Endothelial cell of umbilical vein (primary cell): ENCODE results near the gene STPG4. TPM values are rescaled to one million over a fixed set of nuclear protein-coding genes. Genes with fewer than 3 reads are reported as not detected.

ENCODE experiments used
- BruUV-seq: library from RNA; stranded (reverse); fragments of 400-500 nt; replicated peaks from 2 replicates; lab custom pipeline; 2021; lab: Mats Ljungman, UMichigan
- CTCF ChIA-PET: fragments of 300-600, 350-600 bp; sonication (Branson Sonifier 250); formaldehyde crosslinking; loops from one replicate; lab custom pipeline; 2021; ENCODE audit warnings: antibody characterized with exemption, inconsistent platforms; lab: Charles Lee
- POLR2A ChIA-PET: fragments of 300-600, 350-600 bp; sonication (Branson Sonifier 250); formaldehyde crosslinking; loops from one replicate; lab custom pipeline; 2021; ENCODE audit warnings: antibody characterized with exemption, inconsistent platforms; lab: Charles Lee
- DNase-seq: peaks from one replicate; pipeline ENCODE4 v3.0.0-alpha.2; 2011; ENCODE audit warnings: low read depth, low spot score
- FAIRE-seq: peaks from 2 replicates; lab custom pipeline; 2011; peaks lifted over from hg19 to GRCh38; lab: Jason Lieb, UNC
- H2AFZ ChIP-seq: 2 replicates; pipeline ENCODE4 v1.6.0; 2012; ENCODE audit warnings: low read depth, low read length, control low read depth, inconsistent platforms
- H3K27ac ChIP-seq: 2 replicates; pipeline ENCODE4 v1.5.1; 2011; ENCODE audit warnings: low read depth, mild to moderate bottlenecking, control low read depth, low read length, moderate library complexity; ENCODE audit not compliant: insufficient read depth
- H3K27me3 ChIP-seq, 2 experiments: 2 replicates each; pipeline versions ENCODE4 v1.6.0 to v1.6.1; 2011; ENCODE audit warnings: low read length in 2 of 2, mixed read lengths in 1 of 2; ENCODE audit not compliant: control insufficient read depth in 2 of 2, insufficient read depth in 2 of 2
- H3K36me3 ChIP-seq, 2 experiments: 2 replicates in 1 of 2; 3 replicates in 1 of 2; pipeline ENCODE4 v1.5.1; 2011; ENCODE audit warnings: low read length in 2 of 2, mild to moderate bottlenecking in 1 of 2, moderate library complexity in 1 of 2; ENCODE audit not compliant: control insufficient read depth in 2 of 2, insufficient read depth in 2 of 2; ENCODE audit errors: extremely low read depth in 1 of 2
- H3K4me1 ChIP-seq: 3 replicates; pipeline ENCODE4 v1.5.1; 2011; ENCODE audit warnings: mild to moderate bottlenecking, low read length; ENCODE audit not compliant: control insufficient read depth, insufficient read depth; ENCODE audit errors: extremely low read depth
- H3K4me2 ChIP-seq: 2 replicates; pipeline ENCODE4 v1.6.1; 2011; ENCODE audit warnings: low read length, control low read depth, mixed read lengths; ENCODE audit not compliant: insufficient read depth
- H3K4me3 ChIP-seq, 3 experiments: fragments of 200-600 bp in 1 of 3; sonication (generic), shearing (Covaris generic) in 1 of 3; replicated peaks in 1 of 3; 2 replicates each; pipeline ENCODE4 v1.5.1; 2011 to 2016; ENCODE audit warnings: control low read depth in 3 of 3, low read length in 3 of 3, mild to moderate bottlenecking in 2 of 3, inconsistent platforms in 1 of 3, low read depth in 1 of 3, moderate library complexity in 1 of 3; ENCODE audit not compliant: insufficient read depth in 1 of 3
- H3K79me2 ChIP-seq: 2 replicates; pipeline ENCODE4 v1.6.0; 2012; ENCODE audit warnings: low read length, inconsistent platforms; ENCODE audit not compliant: control insufficient read depth, insufficient read depth
- H3K9ac ChIP-seq: replicated peaks from 2 replicates; pipeline ENCODE3; 2011; ENCODE audit warnings: low read length, control low read depth; ENCODE audit not compliant: insufficient read depth; ENCODE audit errors: extremely low read depth
- H3K9me1 ChIP-seq: replicated peaks from 3 replicates; pipeline ENCODE4 v1.6.0; 2011; ENCODE audit warnings: mild to moderate bottlenecking, low read length; ENCODE audit not compliant: control insufficient read depth, insufficient read depth; ENCODE audit errors: extremely low read depth
- H3K9me3 ChIP-seq: replicated peaks from 2 replicates; pipeline ENCODE4 v1.5.1; 2012; ENCODE audit warnings: low read length, inconsistent platforms; ENCODE audit not compliant: control insufficient read depth, insufficient read depth
- H4K20me1 ChIP-seq: replicated peaks from 2 replicates; pipeline ENCODE3; 2011; ENCODE audit warnings: mild to moderate bottlenecking, low read length; ENCODE audit not compliant: control insufficient read depth, insufficient read depth; ENCODE audit errors: extremely low read depth
- FOS ChIP-seq: IDR thresholded peaks from 2 replicates; pipeline ENCODE4 v1.6.1; 2011; ENCODE audit warnings: mild to moderate bottlenecking, low read length, moderate library complexity, borderline replicate concordance; ENCODE audit not compliant: insufficient read depth
- POLR2AphosphoS5 ChIP-seq: IDR thresholded peaks from 2 replicates; pipeline ENCODE4 v1.6.1; 2012; ENCODE audit warnings: low read depth, mild to moderate bottlenecking, control low read depth, low read length, moderate library complexity; ENCODE audit not compliant: insufficient read depth
- dilution Hi-C: fragments of 300-500 bp; cut with MboI; formaldehyde crosslinking; loops from one replicate; pipeline ENCODE4 v1.15.0; 2019; ENCODE audit warnings: low sequenced_read_pairs; ENCODE audit not compliant: extremely low pct_ligation_motif_present
- intact Hi-C: fragments of 100-400 bp; cut with micrococcal nuclease; formaldehyde crosslinking; loops from one replicate; pipeline ENCODE4 v1.10.0; 2022
- polyA plus RNA-seq, 4 experiments: library from polyadenylated mRNA; depleted of rRNA in 3 of 4; stranded (reverse) in 3 of 4; unstranded in 1 of 4; fragments of >200 nt; gene quantifications; 2 replicates each; pipeline versions ENCODE4 v1.2.1 to v1.2.3, GENCODE V29; 2011 to 2012; ENCODE audit warnings: missing spikeins in 1 of 4
- total RNA-seq: library from RNA; stranded (reverse); gene quantifications from 2 replicates; pipeline ENCODE4 v1.2.3, GENCODE V29; 2021
- TF ChIP-seq, protein P1 (sequence below), 2 donors: IDR thresholded peaks; 1 replicate in 1 of 2; 2 replicates in 1 of 2; pipeline ENCODE4 v1.5.1; 2011; ENCODE audit warnings: low read length in 2 of 2, mild to moderate bottlenecking in 2 of 2, moderate library complexity in 2 of 2, control low read depth in 1 of 2, inconsistent platforms in 1 of 2, low read depth in 1 of 2; ENCODE audit not compliant: insufficient read depth in 1 of 2; ENCODE audit errors: extremely low read depth in 1 of 2

STPG4 gene
- total and polyA plus RNA-seq, 2 donors (not counting 3 experiments of a cell fraction or from before 2014, with no cell fraction given): 0.53 TPM; not detected in 1

DNA sequence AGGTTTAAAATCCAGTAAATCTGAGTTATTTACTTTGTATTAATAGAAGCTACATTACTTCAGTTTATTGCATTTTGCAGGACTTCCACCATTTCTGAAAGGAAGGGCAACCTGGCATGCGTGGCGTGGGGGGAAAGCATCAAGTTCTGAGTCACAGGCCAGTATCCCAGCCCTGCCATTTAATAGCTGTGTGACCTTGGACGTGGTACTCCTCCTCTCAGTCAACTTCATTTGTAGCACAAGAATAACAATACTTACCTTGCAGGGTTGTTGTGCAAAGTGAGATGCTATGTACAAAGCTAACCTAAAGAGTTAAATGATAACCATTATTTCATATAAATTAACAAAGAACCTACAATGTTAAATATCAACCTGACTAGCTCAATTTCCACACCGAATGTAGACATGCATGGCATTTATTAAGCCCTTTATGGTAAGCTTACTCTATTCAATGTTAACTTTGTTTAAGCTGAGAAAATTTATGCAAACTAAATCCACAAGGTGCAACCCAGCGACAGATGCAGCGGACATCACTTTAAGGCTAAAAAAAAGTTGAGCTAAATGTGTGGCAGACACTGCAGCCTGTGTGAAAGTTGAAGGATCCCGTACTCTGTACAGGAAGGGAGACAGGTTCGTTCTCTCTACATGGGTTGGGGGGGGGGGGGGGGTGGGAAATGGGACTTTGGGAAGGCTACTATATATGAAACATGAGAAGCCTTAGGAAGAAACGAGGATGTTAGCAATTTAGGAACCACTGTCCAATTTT is 17.2 kb upstream of the STPG4 start:
- H3K4me2 ChIP-seq: peak overlapping the region; percentile 97
- ChIA-PET POLR2A (interaction anchor here (0.6 to 1.4 kb wide), 6 partner anchors 8 to 549 kb away, joined by 4 to 10 read pairs (median 5); partner anchors contain the start of gene STPG4), CTCF (interaction anchor here (0.7 to 3.8 kb wide), 11 partner anchors 13 to 227 kb away, joined by 3 to 24 read pairs (median 3); no protein-coding TSS in a partner anchor)
- no peaks in the 10 kb centered on the region for H3K9me1 ChIP-seq
- no peak overlapping the region for H3K4me3 ChIP-seq
- peak; percentile 56 for FAIRE-seq
- no peaks in the 10 kb centered on the region for H3K9me3 ChIP-seq
- peaks cover 12% of the 10 kb centered on the region for H4K20me1 ChIP-seq
- H3K27me3 ChIP-seq: no peaks in the 10 kb centered on the region
- H2AFZ ChIP-seq: no peak overlapping the region
- peak; percentile 31 for DNase-seq
- peaks cover 90% of the 10 kb centered on the region for H3K79me2 ChIP-seq
- intact Hi-C loops (loop anchor here (5.0 kb wide), 1 partner anchor 85 kb away; no protein-coding TSS in a partner anchor), dilution Hi-C loops (no loop called here)
- TF ChIP-seq FOS (peak; percentile 43), POLR2AphosphoS5 (no peak)
- TF ChIP-seq, protein P1, sequence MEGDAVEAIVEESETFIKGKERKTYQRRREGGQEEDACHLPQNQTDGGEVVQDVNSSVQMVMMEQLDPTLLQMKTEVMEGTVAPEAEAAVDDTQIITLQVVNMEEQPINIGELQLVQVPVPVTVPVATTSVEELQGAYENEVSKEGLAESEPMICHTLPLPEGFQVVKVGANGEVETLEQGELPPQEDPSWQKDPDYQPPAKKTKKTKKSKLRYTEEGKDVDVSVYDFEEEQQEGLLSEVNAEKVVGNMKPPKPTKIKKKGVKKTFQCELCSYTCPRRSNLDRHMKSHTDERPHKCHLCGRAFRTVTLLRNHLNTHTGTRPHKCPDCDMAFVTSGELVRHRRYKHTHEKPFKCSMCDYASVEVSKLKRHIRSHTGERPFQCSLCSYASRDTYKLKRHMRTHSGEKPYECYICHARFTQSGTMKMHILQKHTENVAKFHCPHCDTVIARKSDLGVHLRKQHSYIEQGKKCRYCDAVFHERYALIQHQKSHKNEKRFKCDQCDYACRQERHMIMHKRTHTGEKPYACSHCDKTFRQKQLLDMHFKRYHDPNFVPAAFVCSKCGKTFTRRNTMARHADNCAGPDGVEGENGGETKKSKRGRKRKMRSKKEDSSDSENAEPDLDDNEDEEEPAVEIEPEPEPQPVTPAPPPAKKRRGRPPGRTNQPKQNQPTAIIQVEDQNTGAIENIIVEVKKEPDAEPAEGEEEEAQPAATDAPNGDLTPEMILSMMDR (IDR thresholded peaks at IDR 0.05; ENCODE audit: extremely low read depth in 1 of 2, insufficient read depth in 1 of 2, low read depth in 1 of 2, low read length in 2 of 2): no peak
- peaks cover 2 to 12% of the 10 kb centered on the region in 2 experiments for H3K36me3 ChIP-seq
- H3K27ac ChIP-seq: no peak overlapping the region
- no peak overlapping the region for H3K9ac ChIP-seq
- H3K4me1 ChIP-seq: peaks cover 39% of the 10 kb centered on the region
- no TSS peak for BruUV-seq
